ENCODE measurements around the gene PLXDC2. TPM values are rescaled to one million over a fixed set of nuclear protein-coding genes. Genes with fewer than 3 reads are reported as not detected.
"Not testable (repeated sequence)": the region's sequence is repeated elsewhere in the genome, so short reads cannot be mapped to it uniquely, and the experiment has no call there.

PLXDC2 gene
- total and polyA plus RNA-seq, 2 experiments from 2014 or later: 13.5 to 19.4 TPM

DNA sequence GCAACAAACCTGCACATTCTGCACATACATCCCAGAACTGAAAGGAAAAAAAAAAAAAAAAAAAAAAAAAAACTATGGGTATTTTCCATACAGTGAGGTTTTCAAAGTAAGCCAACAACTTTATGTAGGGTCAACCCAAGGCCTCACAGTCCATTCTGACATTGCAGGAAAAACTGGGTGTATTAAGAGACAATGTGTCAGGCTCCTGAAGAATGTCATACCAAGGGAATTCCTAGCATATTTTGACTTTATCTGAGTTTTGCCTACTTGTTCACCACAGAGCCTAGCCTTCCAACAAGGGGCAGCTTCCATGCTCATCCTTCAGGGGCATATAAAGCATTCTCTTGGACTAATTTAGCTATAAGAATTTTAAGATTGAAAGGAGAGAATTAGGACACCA lies 368.9 kb downstream of the PLXDC2 start (continued):
- no peak for TF ChIP-seq CTCF (conservative IDR thresholded peaks at IDR 0.05; ENCODE audit: low read depth in 2 of 2)
- TF ChIP-seq ETS1 (IDR thresholded peaks at IDR 0.05): no peak

GRCh38 chr10:20191392-20191791 lies 375.2 kb downstream of the PLXDC2 start:
- H3K79me2 ChIP-seq (replicated peaks; ENCODE audit: insufficient read depth); H2AFZ ChIP-seq; H3K9me2 ChIP-seq (ENCODE audit: insufficient read depth); H3K36me3 ChIP-seq (ENCODE audit: insufficient read depth); H3K9me3 Mint-ChIP-seq; H3K27me3 ChIP-seq (ENCODE audit: insufficient read depth); H3K27me3 Mint-ChIP-seq (ENCODE audit: insufficient read depth, low read depth, poor library complexity); H3K27ac ChIP-seq (ENCODE audit: low read depth); H3K36me3 Mint-ChIP-seq (ENCODE audit: low read depth); H3K4me3 ChIP-seq; H4K20me1 ChIP-seq (replicated peaks; ENCODE audit: insufficient read depth); H3F3A ChIP-seq (replicated peaks; ENCODE audit: low read depth): not testable (repeated sequence)
- Mint-ChIP-seq H3K4me1 (peaks cover 48% of the 10 kb centered on the region), H3K27ac (peak overlapping the region; percentile 81), H3K4me3 (peak overlapping the region; percentile 44; the same call in 2 of the 3 replicates)
- peak; percentile 95 for ATAC-seq
- DNase-seq (ENCODE audit: low spot score): peak; percentile 48
- H3K4me1 ChIP-seq (ENCODE audit: insufficient read depth): peaks cover 15% of the 10 kb centered on the region
- peak overlapping the region; percentile 3; the same call in 1 of the 2 replicates for H3K4me2 ChIP-seq

DNA sequence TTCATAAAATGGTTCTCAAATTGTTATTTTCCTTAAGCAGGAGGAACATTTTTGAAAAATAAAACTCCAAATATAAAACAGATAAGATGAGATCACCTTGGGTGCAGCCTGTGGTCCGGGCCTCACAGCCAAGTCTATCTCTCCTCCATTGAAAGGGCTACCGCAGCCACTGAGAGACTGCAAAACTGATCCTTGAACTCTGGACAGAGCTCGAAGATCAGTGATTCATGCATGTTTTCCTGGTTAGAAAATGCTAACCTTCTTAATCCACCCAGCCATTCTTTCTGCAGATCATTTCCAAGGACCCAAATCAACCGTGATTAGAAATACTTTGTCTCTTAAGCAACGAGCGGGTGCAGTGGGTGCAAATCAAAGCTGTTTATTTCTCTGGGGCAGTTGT lies 378.8 kb downstream of the PLXDC2 start:
- DNase-seq (ENCODE audit: low spot score) (no peak), ATAC-seq (no peak)
- no peak overlapping the region for H3K4me2 ChIP-seq
- Mint-ChIP-seq H3K27ac (no peak overlapping the region), H3K27me3 (ENCODE audit: insufficient read depth, low read depth, poor library complexity) (no peaks in the 10 kb centered on the region), H3K9me3 (no peaks in the 10 kb centered on the region), H3K36me3 (ENCODE audit: low read depth) (no peaks in the 10 kb centered on the region), H3K4me1 (peaks cover 59% of the 10 kb centered on the region), H3K4me3 (no peak overlapping the region)
- no peaks in the 10 kb centered on the region for H3K79me2 ChIP-seq (replicated peaks; ENCODE audit: insufficient read depth)
- peaks cover 15% of the 10 kb centered on the region for H3K4me1 ChIP-seq (ENCODE audit: insufficient read depth)
- H2AFZ ChIP-seq: no peak overlapping the region
- no peak overlapping the region for H3K27ac ChIP-seq (ENCODE audit: low read depth)
- no peaks in the 10 kb centered on the region for H4K20me1 ChIP-seq (replicated peaks; ENCODE audit: insufficient read depth)
- H3F3A ChIP-seq (replicated peaks; ENCODE audit: low read depth): no peaks in the 10 kb centered on the region
- no peak overlapping the region for H3K4me3 ChIP-seq
- H3K27me3 ChIP-seq (ENCODE audit: insufficient read depth): no peaks in the 10 kb centered on the region
- no peaks in the 10 kb centered on the region for H3K9me2 ChIP-seq (ENCODE audit: insufficient read depth)
- H3K36me3 ChIP-seq (ENCODE audit: insufficient read depth): no peaks in the 10 kb centered on the region
- no peak for TF ChIP-seq EZH2phosphoT487 (IDR thresholded peaks at IDR 0.05; ENCODE audit: unreplicated experiment)
- TF ChIP-seq ETS1 (IDR thresholded peaks at IDR 0.05): no peak
- TF ChIP-seq ZNF331 (CRISPR knock-in tag; IDR thresholded peaks at IDR 0.05; ENCODE audit: low read depth): no peak
- TF ChIP-seq STAT1 (IDR thresholded peaks at IDR 0.05; ENCODE audit: unreplicated experiment): no peak
- TF ChIP-seq ZNF114 (CRISPR knock-in tag; IDR thresholded peaks at IDR 0.05): no peak
- TF ChIP-seq, protein P1, sequence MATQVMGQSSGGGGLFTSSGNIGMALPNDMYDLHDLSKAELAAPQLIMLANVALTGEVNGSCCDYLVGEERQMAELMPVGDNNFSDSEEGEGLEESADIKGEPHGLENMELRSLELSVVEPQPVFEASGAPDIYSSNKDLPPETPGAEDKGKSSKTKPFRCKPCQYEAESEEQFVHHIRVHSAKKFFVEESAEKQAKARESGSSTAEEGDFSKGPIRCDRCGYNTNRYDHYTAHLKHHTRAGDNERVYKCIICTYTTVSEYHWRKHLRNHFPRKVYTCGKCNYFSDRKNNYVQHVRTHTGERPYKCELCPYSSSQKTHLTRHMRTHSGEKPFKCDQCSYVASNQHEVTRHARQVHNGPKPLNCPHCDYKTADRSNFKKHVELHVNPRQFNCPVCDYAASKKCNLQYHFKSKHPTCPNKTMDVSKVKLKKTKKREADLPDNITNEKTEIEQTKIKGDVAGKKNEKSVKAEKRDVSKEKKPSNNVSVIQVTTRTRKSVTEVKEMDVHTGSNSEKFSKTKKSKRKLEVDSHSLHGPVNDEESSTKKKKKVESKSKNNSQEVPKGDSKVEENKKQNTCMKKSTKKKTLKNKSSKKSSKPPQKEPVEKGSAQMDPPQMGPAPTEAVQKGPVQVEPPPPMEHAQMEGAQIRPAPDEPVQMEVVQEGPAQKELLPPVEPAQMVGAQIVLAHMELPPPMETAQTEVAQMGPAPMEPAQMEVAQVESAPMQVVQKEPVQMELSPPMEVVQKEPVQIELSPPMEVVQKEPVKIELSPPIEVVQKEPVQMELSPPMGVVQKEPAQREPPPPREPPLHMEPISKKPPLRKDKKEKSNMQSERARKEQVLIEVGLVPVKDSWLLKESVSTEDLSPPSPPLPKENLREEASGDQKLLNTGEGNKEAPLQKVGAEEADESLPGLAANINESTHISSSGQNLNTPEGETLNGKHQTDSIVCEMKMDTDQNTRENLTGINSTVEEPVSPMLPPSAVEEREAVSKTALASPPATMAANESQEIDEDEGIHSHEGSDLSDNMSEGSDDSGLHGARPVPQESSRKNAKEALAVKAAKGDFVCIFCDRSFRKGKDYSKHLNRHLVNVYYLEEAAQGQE (IDR thresholded peaks at IDR 0.05; ENCODE audit: unreplicated experiment): no peak
- TF ChIP-seq POLR2AphosphoS5 (IDR thresholded peaks at IDR 0.05; ENCODE audit: low read depth): no peak
- TF ChIP-seq CTCF (conservative IDR thresholded peaks at IDR 0.05; ENCODE audit: low read depth in 2 of 2): no peak
- no peak for TF ChIP-seq NANOG (IDR thresholded peaks at IDR 0.05; ENCODE audit: borderline replicate concordance)
- no peak for TF ChIP-seq CREB1 (CRISPR knock-in tag; IDR thresholded peaks at IDR 0.05; ENCODE audit: low read depth)
